Activated CD8-positive, alpha-beta memory T cell treated with anti-CD3 and anti-CD28 coated beads for 48 hours (primary cell): ENCODE results near the gene CLCN7.

Source experiments
- DNase-seq, 3 experiments: peaks; one replicate each; pipeline ENCODE4 v3.0.0-alpha.2; 2020; ENCODE audit warnings: low read depth in 2 of 3, low spot score in 2 of 3

Gene CLCN7

DNA sequence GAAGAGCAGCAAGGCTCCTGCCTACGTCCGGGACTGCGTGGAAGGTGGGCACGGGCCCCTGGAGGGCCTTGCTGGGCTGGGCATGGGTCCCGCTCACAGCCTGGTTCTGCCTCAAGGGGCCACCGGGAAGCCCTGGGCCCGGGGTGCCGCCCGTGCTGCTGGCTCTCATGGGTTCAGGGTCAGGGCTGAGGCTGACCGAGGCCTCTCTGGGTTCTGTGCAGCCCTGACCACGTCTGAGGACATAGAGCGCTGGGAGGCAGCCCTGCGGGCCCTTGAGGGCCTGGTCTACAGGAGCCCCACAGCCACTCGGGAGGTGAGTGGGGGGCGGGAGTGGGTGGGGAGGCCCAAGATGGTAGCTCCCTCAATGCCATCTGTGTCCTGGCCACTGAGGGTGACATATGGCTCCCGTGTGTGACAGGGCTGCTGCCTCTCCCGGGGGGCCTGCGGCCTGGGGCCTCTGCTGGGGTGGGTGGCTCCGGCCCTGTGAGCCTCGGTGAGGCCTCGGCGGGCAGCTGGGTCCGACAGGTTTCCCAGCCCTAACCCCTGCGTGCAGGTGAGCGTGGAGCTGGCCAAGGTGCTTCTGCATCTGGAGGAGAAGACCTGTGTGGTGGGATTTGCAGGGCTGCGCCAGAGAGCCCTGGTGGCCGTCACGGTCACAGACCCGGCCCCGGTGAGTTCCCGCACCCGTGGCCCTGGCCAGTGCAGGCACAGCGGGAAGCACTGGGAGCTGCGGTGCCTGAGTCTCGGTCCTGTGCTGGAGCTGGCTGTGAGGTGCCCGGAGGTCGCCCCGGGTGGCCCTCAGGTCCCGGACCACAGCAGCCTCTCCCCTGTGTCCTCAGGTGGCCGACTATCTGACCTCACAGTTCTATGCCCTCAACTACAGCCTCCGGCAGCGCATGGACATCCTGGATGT, 27.5 kb upstream of the CLCN7 start:
- DNase-seq = no peak

DNA sequence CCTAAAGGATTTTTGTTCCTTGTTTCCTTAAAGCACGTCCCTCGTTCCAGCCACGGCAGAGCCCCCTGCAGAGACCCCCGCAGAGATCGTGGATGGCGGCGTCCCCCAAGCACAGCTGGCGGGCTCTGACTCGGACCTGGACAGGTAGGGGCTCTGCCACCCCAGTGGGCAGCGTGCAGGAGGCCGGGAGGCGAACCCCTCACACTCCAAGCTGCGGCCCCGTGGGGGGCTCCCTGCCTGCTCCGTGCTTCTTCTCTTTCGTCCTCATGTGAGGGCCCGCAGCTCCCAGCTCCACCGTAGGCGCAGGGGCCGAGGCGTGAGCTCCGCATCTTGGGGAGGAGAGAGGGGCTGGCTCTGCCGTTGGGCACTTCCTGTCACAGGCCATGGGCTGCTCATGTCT, 26.8 kb upstream of the CLCN7 start:
- DNase-seq = no peak

DNA sequence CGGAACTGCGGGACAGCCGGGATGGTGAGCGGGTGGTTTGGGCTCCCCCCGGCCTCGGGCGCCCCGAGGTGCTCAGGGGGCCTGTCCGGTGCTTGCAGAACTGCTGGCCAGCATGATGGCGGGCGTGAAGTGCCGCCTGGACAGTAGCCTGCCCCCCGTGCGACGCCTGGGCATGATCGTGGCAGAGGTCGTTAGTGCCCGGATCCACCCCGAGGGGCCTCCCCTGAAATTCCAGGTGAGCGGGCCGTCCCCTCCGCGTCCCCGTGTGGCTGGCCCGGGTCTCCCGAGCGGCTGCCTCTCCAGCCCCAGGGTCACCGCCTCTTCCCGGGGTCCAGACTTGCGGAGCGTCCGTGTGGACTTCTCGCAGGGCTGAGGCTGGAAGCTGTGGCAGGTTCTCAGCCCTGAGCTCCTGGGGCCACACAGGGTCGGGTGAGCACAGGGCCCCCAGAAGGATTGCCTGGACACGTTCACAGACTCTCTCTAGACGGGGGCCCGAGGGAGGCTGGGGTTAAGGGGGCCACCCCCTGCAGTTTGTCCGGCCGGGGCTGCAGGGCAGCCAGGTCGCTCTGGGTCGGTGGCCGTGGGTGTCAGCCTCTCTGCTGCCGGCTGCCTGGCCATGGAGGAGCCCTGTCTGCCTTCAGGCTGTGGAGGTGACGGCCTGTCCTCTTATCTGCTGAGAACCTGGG, 25.8 kb upstream of the CLCN7 start:
- no peak for DNase-seq

DNA sequence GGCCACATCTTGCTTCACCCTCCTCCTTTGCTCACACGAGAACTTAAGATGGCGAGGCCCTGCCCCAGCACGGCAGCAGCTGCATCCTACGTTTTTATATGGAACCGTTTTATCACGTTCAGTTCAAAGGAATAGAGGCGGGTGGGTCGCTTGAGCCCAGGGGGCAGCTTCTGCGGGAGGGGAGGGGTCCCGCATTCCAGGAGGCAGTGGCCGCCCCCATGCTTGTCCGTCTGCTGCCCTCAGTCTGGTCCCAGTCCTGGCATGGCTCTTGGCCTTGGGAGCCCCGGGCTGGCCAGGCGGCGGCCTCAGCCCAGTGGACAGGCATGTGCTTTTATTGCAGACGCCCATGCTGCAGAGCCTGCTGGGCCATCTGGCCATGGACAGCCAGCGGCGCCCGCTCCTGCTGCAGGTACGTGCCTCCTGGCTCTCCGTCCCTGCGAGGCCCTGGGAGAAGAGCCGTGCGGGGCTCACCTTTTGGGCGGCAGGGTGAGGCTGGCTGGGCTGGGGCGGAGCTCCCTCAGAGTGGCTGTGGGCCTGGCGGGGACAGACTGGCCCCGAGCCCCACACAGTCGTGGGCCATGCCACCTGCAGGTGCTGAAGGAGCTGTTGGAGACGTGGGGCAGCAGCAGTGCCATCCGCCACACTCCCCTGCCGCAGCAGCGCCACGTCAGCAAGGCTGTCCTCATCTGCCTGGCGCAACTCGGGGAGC, 25.1 kb upstream of the CLCN7 start:
- DNase-seq = no peak

GRCh38 chr16:1498899-1499676, 24.3 kb upstream of the CLCN7 start:
- no peak for DNase-seq

GRCh38 chr16:1497014-1497598, 22.3 kb upstream of the CLCN7 start:
- no peak for DNase-seq

DNA sequence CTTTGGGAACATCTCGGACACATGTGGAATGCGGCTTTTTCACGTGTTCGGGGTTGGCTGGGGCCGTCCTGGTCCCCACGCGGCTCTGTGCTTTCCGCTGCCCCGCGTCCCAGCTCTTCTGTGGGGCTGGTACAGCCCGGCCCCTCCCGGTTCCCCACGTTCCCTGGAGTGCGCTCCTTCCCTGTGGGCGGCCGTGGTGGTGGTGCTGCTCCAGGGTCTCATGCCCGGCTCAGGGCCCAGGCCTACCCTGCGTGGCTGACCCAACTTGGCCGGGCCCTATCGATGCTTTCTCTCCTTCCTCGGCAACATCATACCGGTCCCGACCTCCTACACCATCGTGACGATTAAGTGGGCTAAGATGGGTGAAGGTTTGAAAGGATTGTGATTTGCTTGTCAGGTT, 21.6 kb upstream of the CLCN7 start:
- DNase-seq = no peak

- DNase-seq = no peak
Measured at GRCh38 chr16:1495889-1496262, 21.0 kb upstream of the CLCN7 start.

DNA sequence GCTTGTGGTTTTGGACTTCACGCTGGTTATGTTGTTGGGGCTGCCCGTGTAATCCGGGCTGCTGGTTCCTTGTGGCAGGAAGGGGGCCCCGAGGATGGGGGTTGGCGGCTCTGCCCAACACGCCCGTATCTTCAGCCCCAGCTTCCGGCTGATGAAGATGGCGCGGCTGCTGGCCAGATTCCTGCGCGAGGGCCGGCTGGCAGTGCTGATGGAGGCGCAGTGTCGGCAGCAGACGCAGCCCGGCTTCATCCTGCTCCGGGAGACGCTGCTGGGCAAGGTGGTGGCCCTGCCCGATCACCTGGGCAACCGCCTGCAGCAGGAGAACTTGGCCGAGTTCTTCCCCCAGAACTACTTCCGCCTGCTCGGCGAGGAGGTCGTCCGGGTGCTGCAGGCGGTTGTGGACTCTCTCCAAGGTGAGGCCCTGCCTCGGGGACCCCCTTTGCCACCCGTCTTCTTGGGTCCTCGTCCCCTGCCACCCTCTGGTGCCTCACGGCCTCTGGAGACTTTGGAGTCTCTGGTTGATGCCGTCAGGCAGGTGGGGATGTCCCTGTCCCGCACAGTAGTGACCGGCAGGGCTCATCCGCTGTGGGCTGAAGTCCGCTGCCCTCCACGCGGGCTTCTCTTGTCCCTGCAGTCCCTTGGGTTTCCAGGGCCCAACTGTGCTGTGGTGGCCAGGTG, 20.5 kb upstream of the CLCN7 start:
- DNase-seq = no peak

GRCh38 chr16:1494711-1495110, 19.9 kb upstream of the CLCN7 start:
- DNase-seq = no peak

DNA sequence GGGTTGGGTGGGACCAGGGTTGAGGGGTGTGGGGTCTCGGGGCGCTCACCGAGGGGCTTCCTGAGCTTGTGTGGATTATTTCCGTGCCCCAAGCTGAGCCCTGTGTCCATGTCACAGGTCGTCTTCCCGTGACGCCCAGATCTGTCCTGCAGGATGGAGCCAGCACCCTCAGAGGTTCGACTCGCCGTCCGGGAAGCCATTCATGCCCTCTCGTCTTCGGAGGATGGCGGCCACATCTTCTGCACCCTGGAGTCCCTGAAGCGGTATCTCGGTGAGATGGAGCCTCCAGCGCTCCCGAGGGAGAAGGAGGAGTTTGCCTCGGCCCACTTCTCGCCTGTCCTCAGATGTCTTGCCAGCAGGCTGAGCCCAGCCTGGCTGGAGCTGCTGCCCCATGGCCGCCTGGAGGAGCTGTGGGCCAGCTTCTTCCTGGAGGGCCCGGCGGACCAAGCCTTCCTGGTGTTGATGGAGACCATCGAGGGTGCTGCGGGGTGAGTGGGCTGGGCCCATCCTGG, 19.4 kb upstream of the CLCN7 start:
- DNase-seq = no peak

DNA sequence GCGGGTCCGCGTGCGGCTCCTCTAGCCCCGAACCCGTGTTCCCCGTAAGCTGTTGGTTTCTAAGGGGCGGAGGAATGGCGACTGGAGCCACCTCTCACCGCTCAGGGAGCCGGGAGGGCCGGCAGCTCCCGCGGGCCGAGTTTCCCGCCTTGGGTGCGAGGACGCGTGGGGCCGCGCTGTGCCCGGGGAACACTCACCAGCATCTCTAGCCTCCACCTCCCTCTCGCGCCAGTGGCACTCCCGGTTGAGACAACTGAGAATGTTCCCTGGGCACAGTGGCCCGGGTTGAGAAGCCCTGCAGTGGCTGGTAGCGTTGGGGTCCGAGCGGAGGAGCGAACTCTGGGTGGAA, 18.9 kb upstream of the CLCN7 start:
- no peak for DNase-seq

GRCh38 chr16:1492923-1493745, 18.3 kb upstream of the CLCN7 start, which contains the start of gene TELO2:
Gene TELO2 (plus strand): TSS chr16:1493360. CDS start chr16:1494282, 922 bp downstream.
- DNase-seq = peak; percentile 76 to 84 (median 77)

DNA sequence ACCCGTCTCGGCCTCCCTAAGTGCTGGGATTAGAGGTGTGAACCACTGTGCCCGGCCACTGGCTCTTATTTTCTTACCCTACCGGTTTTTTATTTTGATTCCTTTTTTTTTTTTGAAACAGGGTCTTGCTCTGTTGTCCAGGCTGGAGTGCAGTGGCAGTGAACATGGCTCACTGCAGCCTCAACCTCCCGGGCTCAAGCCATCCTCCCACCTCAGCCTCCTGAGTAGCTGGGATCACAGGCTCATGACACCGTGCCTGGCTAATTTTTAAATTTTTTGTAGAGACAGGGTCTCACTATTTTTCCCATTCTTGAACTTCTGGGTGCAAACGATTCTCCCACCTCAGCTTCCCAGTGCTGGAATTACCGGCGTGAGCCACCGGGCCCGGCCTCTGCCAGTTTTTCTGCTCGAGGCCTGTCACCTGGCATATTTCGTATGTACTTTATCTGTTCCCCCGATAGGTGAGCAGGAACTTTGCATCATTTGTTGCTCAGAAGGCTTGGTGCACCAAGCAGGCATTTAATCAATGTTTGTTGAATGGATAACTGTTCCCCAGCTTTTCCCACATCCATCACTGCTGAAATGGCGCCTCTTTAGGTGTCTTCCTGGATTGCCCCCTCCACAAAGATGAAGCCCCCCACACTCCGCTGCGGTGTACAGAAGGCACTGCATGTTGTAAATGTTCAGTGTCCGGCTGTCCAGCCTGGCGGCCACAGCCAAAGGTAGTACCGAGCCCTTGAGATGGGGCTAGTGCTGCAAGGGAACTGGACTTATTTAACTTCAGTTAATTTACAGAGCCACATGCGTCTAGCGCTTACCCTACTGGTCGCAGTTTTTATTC, 17.5 kb upstream of the CLCN7 start:
- DNase-seq = no peak

GRCh38 chr16:1491327-1491726, 16.5 kb upstream of the CLCN7 start:
- DNase-seq = no peak

DNA sequence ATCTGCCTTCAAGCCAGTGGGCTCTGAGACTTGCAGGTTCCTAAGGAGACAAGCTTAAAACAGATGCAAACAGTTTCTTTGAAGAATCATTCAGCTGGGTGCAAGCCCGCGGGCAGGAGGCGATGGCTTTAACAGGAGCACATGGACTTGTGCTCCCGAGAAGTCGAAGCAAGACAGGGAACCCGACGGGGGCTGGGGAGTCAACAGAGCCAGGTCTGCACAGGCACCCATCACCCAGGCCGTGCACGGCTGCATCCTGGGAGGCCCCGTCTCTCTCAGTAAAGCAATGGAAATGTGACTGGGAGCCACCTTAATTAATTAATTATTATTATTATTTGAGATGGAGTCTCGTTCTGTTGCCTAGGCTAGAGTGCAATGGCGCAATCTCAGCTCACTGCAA, 14.2 kb upstream of the CLCN7 start:
- DNase-seq = no peak

GRCh38 chr16:1488619-1489018, 13.8 kb upstream of the CLCN7 start, which contains the start of gene PTX4:
Gene PTX4 (minus strand): TSS chr16:1488944. CDS start chr16:1488909, 35 bp downstream.
- no peak for DNase-seq

DNA sequence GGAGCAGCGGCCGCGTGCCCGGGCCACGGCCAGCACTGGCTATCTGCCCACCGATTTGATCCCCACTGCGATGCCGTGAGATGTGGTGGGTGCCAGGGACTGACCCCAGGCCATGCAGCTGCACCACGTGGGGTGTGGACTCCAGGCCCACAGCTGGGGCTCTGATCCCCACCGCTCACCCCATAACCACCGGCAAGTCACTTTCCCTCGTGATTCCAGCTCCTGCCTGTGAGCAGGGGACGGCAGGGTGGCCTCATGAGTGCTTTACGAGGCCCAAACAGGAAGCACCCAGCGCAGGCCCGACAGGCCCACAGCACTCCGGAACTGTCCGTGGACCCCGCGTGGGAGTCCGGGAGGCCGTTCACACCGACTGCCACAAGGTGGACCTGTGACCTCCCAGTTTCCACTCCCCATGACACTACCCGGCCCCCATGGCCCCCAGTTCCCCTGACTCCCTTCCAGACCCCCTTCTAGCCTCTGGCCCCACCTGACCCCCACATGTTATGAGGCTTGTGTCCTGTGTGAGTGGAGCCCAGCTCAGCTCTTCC, 13.3 kb upstream of the CLCN7 start:
- DNase-seq = no peak
